Measurements from ENCODE around the gene TMEM255B.

TMEM255B gene

GRCh38 chr13:113834496-113835200, 75.6 kb downstream of the TMEM255B start:
- no peak for DNase-seq (ENCODE audit: low read depth)

- DNase-seq (ENCODE audit: low read depth), result no peak
Measured at GRCh38 chr13:113835461-113836270, 76.6 kb downstream of the TMEM255B start.

- no peak for DNase-seq (ENCODE audit: low read depth)
Measured at GRCh38 chr13:113836768-113837559, 77.9 kb downstream of the TMEM255B start.

GRCh38 chr13:113837560-113838355, 78.7 kb downstream of the TMEM255B start:
- no peak for DNase-seq (ENCODE audit: low read depth)

- no peak for DNase-seq (ENCODE audit: low read depth)
Measured at GRCh38 chr13:113838711-113839201, 79.7 kb downstream of the TMEM255B start.

- DNase-seq (ENCODE audit: low read depth), result no peak
Measured at GRCh38 chr13:113839536-113840204, 80.6 kb downstream of the TMEM255B start.

GRCh38 chr13:113840541-113841352, 81.7 kb downstream of the TMEM255B start:
- no peak for DNase-seq (ENCODE audit: low read depth)

- DNase-seq (ENCODE audit: low read depth), result no peak
Measured at GRCh38 chr13:113841353-113841650, 82.3 kb downstream of the TMEM255B start.

GRCh38 chr13:113842336-113843062, 83.5 kb downstream of the TMEM255B start:
- DNase-seq (ENCODE audit: low read depth), result no peak

GRCh38 chr13:113843063-113843654, 84.1 kb downstream of the TMEM255B start:
- DNase-seq (ENCODE audit: low read depth), result no peak

- no peak for DNase-seq (ENCODE audit: low read depth)
Measured at GRCh38 chr13:113843864-113844556, 85.0 kb downstream of the TMEM255B start.

GRCh38 chr13:113845055-113845454, 86.0 kb downstream of the TMEM255B start:
- DNase-seq (ENCODE audit: low read depth), result no peak

GRCh38 chr13:113845723-113846635, 87.0 kb downstream of the TMEM255B start:
- DNase-seq (ENCODE audit: low read depth), result no peak

- no peak for DNase-seq (ENCODE audit: low read depth)
Measured at GRCh38 chr13:113846636-113847318, 87.8 kb downstream of the TMEM255B start.

- no peak for DNase-seq (ENCODE audit: low read depth)
Measured at GRCh38 chr13:113848020-113848419, 89.0 kb downstream of the TMEM255B start.

- DNase-seq (ENCODE audit: low read depth), result no peak
Measured at GRCh38 chr13:113848431-113849260, 89.6 kb downstream of the TMEM255B start.

Data from activated T-helper 9 cell treated with anti-CD3 and anti-CD28 coated beads, Interleukin-2, amount 50 U/mL, for 16 hours (primary cell).